H1 (cell line): ENCODE measurements around the gene ARHGEF2. TPM values are rescaled to one million over a fixed set of nuclear protein-coding genes. Genes with fewer than 3 reads are reported as not detected.

Experiments
- CEBPB ChIP-seq: IDR thresholded peaks from 2 replicates; pipeline ENCODE4 v1.6.1; 2012; ENCODE audit warnings: low read depth, low read length
- EZH2 ChIP-seq: fragments of 200-600 bp; sonication (generic); IDR thresholded peaks from 2 replicates; pipeline ENCODE4 v1.7.1; 2012; ENCODE audit warnings: low read depth, mild to moderate bottlenecking, moderate library complexity, low read length, inconsistent platforms; ENCODE audit not compliant: severe bottlenecking
- HDAC2 ChIP-seq, 2 experiments: fragments of 300-600 bp in 1 of 2; sonication (generic) in 1 of 2; IDR thresholded peaks; 2 replicates each; pipeline ENCODE4 v1.6.1; 2011 to 2012; ENCODE audit warnings: low read depth in 2 of 2, low read length in 2 of 2, mild to moderate bottlenecking in 2 of 2, moderate library complexity in 2 of 2, borderline replicate concordance in 1 of 2, inconsistent platforms in 1 of 2
- JUN ChIP-seq: IDR thresholded peaks from 2 replicates; pipeline ENCODE4 v1.6.1; 2011; ENCODE audit warnings: low read depth, mild to moderate bottlenecking, improper control_type of control experiment, low read length
- RXRA ChIP-seq: IDR thresholded peaks from 2 replicates; pipeline ENCODE4 v1.6.1; 2011; ENCODE audit warnings: low read depth, mild to moderate bottlenecking, low read length, moderate library complexity; ENCODE audit not compliant: insufficient read depth
- TCF12 ChIP-seq: IDR thresholded peaks from 2 replicates; pipeline ENCODE4 v1.6.1; 2011; ENCODE audit warnings: low read depth, mild to moderate bottlenecking, low read length
- USF2 ChIP-seq: IDR thresholded peaks from 2 replicates; pipeline ENCODE4 v1.6.1; 2011; ENCODE audit warnings: low read length, improper control_type of control experiment
- polyA plus RNA-seq, 7 experiments: library from polyadenylated mRNA; depleted of rRNA in 3 of 7; stranded (reverse) in 5 of 7; unstranded in 2 of 7; fragments of >200 nt in 5 of 7; fragments of 200-250 nt in 2 of 7; gene quantifications; 1 replicate in 5 of 7; 2 replicates in 1 of 7; 4 replicates in 1 of 7; pipeline versions ENCODE4 v1.2.1 to v1.2.3, GENCODE V29; 2011 to 2013; ENCODE audit warnings: missing spikeins in 2 of 7, mixed read lengths in 2 of 7
- total RNA-seq: library from RNA; stranded (reverse); fragmentation: NEBNext Ultra II Directional; extraction: Animal tissue kit (Norgen Biotek cat#: 25700); gene quantifications from 2 replicates; pipeline ENCODE4 v1.2.1, GENCODE V29; 2021

ARHGEF2 gene
- total and polyA plus RNA-seq, 2 of the 8 experiments (the other 6 are each of a cell fraction or from before 2014, with no cell fraction given), result 42.7 to 80.5 TPM

- TF ChIP-seq JUN, result no peak
- no peak for TF ChIP-seq TCF12
- TF ChIP-seq USF2, result no peak
- no peak for TF ChIP-seq CEBPB
- no peak for TF ChIP-seq HDAC2 (IDR thresholded peaks at IDR 0.05; ENCODE audit: borderline replicate concordance in 1 of 2, low read depth in 2 of 2, low read length in 2 of 2)
- TF ChIP-seq RXRA, result no peak
- no peak for TF ChIP-seq EZH2
These were observed 37.8 kb downstream of the ARHGEF2 start (continued) for GRCh38 chr1:155940482-155940992.
